GM12878 (cell line): ENCODE results near the gene MRPS16.

Experiments
- ATF7 ChIP-seq: fragments of 450-650 bp; IDR thresholded peaks from 2 replicates; pipeline ENCODE4 v1.6.1; 2016; ENCODE audit warnings: low read depth, mild to moderate bottlenecking
- POLR2AphosphoS5 ChIP-seq: IDR thresholded peaks from 2 replicates; pipeline ENCODE4 v1.6.1; 2011; ENCODE audit warnings: mild to moderate bottlenecking, low read length, inconsistent platforms
- RAD21 ChIP-seq: IDR thresholded peaks from 2 replicates; pipeline ENCODE4 v1.6.1; 2011; ENCODE audit warnings: mild to moderate bottlenecking, low read depth, low read length, moderate library complexity; ENCODE audit not compliant: insufficient read depth
- TF ChIP-seq, protein P1 (sequence below): fragments of 450-650 bp; IDR thresholded peaks from 2 replicates; pipeline ENCODE4 v1.6.1; 2018; ENCODE audit warnings: borderline replicate concordance, mild to moderate bottlenecking; ENCODE audit not compliant: partially characterized antibody
- TF ChIP-seq, protein P2 (sequence below): IDR thresholded peaks from 2 replicates; pipeline ENCODE4 v1.6.1; 2012; ENCODE audit warnings: low read depth, low read length, improper control_type of control experiment
- TF ChIP-seq, protein P3 (sequence below), 3 experiments: IDR thresholded peaks in 2 of 3; conservative IDR thresholded peaks in 1 of 3; 2 replicates each; pipeline ENCODE4 v1.5.1; 2011; ENCODE audit warnings: low read depth in 3 of 3, low read length in 3 of 3, mild to moderate bottlenecking in 3 of 3, control low read depth in 2 of 3, moderate library complexity in 2 of 3, inconsistent platforms in 1 of 3, mixed read lengths in 1 of 3; ENCODE audit not compliant: control insufficient read depth in 2 of 3, insufficient read depth in 1 of 3; ENCODE audit errors: extremely low read depth in 1 of 3

DNA sequence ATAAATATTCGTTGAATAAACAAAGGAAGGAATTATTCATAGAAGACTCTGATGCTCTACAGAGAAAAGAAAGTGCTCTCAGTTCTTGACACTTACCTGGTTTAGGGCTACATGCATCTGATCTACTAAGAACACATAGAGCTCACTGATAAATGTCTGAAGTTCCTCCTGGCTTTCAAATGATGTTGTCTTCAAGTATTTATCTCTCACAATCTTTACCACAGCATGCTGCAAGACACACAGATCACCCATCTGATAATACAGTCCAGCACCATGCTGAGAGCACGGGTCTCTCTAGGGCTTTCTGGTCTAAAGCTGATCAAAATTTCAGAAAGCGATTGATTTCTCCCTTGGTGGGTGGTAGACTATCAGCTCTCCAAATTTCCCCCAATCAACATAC lies 44.5 kb upstream of the MRPS16 start:
- TF ChIP-seq, protein P1, sequence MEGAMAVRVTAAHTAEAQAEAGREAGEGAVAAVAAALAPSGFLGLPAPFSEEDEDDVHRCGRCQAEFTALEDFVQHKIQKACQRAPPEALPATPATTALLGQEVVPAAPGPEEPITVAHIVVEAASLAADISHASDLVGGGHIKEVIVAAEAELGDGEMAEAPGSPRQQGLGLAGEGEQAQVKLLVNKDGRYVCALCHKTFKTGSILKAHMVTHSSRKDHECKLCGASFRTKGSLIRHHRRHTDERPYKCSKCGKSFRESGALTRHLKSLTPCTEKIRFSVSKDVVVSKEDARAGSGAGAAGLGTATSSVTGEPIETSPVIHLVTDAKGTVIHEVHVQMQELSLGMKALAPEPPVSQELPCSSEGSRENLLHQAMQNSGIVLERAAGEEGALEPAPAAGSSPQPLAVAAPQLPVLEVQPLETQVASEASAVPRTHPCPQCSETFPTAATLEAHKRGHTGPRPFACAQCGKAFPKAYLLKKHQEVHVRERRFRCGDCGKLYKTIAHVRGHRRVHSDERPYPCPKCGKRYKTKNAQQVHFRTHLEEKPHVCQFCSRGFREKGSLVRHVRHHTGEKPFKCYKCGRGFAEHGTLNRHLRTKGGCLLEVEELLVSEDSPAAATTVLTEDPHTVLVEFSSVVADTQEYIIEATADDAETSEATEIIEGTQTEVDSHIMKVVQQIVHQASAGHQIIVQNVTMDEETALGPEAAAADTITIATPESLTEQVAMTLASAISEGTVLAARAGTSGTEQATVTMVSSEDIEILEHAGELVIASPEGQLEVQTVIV = no peak
- TF ChIP-seq, protein P2, sequence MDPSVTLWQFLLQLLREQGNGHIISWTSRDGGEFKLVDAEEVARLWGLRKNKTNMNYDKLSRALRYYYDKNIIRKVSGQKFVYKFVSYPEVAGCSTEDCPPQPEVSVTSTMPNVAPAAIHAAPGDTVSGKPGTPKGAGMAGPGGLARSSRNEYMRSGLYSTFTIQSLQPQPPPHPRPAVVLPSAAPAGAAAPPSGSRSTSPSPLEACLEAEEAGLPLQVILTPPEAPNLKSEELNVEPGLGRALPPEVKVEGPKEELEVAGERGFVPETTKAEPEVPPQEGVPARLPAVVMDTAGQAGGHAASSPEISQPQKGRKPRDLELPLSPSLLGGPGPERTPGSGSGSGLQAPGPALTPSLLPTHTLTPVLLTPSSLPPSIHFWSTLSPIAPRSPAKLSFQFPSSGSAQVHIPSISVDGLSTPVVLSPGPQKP = no peak
- TF ChIP-seq RAD21 (no peak), POLR2AphosphoS5 (no peak), ATF7 (no peak)
- TF ChIP-seq, protein P3, sequence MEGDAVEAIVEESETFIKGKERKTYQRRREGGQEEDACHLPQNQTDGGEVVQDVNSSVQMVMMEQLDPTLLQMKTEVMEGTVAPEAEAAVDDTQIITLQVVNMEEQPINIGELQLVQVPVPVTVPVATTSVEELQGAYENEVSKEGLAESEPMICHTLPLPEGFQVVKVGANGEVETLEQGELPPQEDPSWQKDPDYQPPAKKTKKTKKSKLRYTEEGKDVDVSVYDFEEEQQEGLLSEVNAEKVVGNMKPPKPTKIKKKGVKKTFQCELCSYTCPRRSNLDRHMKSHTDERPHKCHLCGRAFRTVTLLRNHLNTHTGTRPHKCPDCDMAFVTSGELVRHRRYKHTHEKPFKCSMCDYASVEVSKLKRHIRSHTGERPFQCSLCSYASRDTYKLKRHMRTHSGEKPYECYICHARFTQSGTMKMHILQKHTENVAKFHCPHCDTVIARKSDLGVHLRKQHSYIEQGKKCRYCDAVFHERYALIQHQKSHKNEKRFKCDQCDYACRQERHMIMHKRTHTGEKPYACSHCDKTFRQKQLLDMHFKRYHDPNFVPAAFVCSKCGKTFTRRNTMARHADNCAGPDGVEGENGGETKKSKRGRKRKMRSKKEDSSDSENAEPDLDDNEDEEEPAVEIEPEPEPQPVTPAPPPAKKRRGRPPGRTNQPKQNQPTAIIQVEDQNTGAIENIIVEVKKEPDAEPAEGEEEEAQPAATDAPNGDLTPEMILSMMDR (IDR thresholded peaks at IDR 0.05 in 2 of 3, conservative IDR thresholded peaks at IDR 0.05 in 1 of 3; ENCODE audit: control insufficient read depth in 2 of 3, extremely low read depth in 1 of 3, insufficient read depth in 1 of 3, low read depth in 3 of 3, low read length in 3 of 3) = no peak
